H1 (cell line): ENCODE data around the gene BIN1. TPM values are rescaled to one million over a fixed set of nuclear protein-coding genes. Genes with fewer than 3 reads are reported as not detected.

Experiments
- CTCF ChIA-PET: fragments of 300-600 bp; sonication (Branson Sonifier 250); formaldehyde crosslinking; loops from one replicate; lab custom pipeline; 2021; ENCODE audit not compliant: partially characterized antibody; lab: Charles Lee
- POLR2A ChIA-PET: fragments of 300-600 bp; sonication (Branson Sonifier 250); formaldehyde crosslinking; loops from one replicate; lab custom pipeline; 2021; ENCODE audit warnings: inconsistent platforms; ENCODE audit not compliant: partially characterized antibody; lab: Charles Lee
- DNase-seq, 2 experiments: peaks; one replicate each; pipeline versions ENCODE4 v3.0.0 to v3.0.0-alpha.2; 2010 to 2022; ENCODE audit warnings: low spot score in 2 of 2, low read depth in 1 of 2, mixed read lengths in 1 of 2
- FAIRE-seq: peaks from 2 replicates; lab custom pipeline; 2011; peaks lifted over from hg19 to GRCh38; lab: Jason Lieb, UNC
- H2AFZ ChIP-seq: 2 replicates; pipeline ENCODE4 v1.8.1; 2012; ENCODE audit warnings: low read length, inconsistent platforms
- H2AK5ac ChIP-seq: 2 replicates; pipeline ENCODE4 v1.6.1; 2013; ENCODE audit warnings: low read depth, low read length
- H2BK120ac ChIP-seq: replicated peaks from 2 replicates; pipeline ENCODE3; 2013; ENCODE audit warnings: low read depth, low read length, inconsistent platforms
- H2BK12ac ChIP-seq: 2 replicates; pipeline ENCODE4 v1.6.1; 2013; ENCODE audit warnings: low read depth, low read length
- H2BK15ac ChIP-seq: 2 replicates; pipeline ENCODE4 v1.6.1; 2013; ENCODE audit warnings: low read length
- H2BK20ac ChIP-seq: 2 replicates; pipeline ENCODE4 v1.6.1; 2013; ENCODE audit warnings: low read length
- H2BK5ac ChIP-seq: 2 replicates; pipeline ENCODE4 v1.6.1; 2013; ENCODE audit warnings: low read depth, low read length
- H3K14ac ChIP-seq: 2 replicates; pipeline ENCODE4 v1.6.1; 2013; ENCODE audit warnings: inconsistent platforms; ENCODE audit not compliant: insufficient read length
- H3K18ac ChIP-seq: 2 replicates; pipeline ENCODE4 v1.6.1; 2013; ENCODE audit warnings: low read length; ENCODE audit errors: extremely low read depth
- H3K23ac ChIP-seq: 2 replicates; pipeline ENCODE4 v1.6.1; 2013; ENCODE audit warnings: inconsistent platforms; ENCODE audit not compliant: insufficient read length
- H3K23me2 ChIP-seq: 2 replicates; pipeline ENCODE4 v1.6.1; 2013; ENCODE audit warnings: low read depth, low read length
- H3K27ac ChIP-seq: 2 replicates; pipeline ENCODE4 v1.6.1; 2011; ENCODE audit warnings: low read depth, low read length, inconsistent platforms
- H3K27me3 ChIP-seq, 4 experiments: replicated peaks in 1 of 4; 1 replicate in 1 of 4; 2 replicates in 3 of 4; pipeline versions ENCODE4 v1.6.1 to v1.8.1; 2011 to 2013; ENCODE audit warnings: low read length in 3 of 4, mild to moderate bottlenecking in 3 of 4, inconsistent platforms in 2 of 4, mixed read lengths in 2 of 4, moderate library complexity in 1 of 4; ENCODE audit not compliant: control insufficient read depth in 3 of 4, insufficient read depth in 3 of 4; ENCODE audit errors: extremely low read depth in 1 of 4
- H3K36me3 ChIP-seq, 4 experiments: 2 replicates each; pipeline versions ENCODE4 v1.6.1 to v1.8.1; 2011 to 2013; ENCODE audit warnings: mild to moderate bottlenecking in 4 of 4, low read length in 3 of 4, moderate library complexity in 2 of 4, control low read depth in 1 of 4, inconsistent platforms in 1 of 4; ENCODE audit not compliant: insufficient read depth in 4 of 4, control insufficient read depth in 2 of 4
- H3K4ac ChIP-seq: replicated peaks from 2 replicates; pipeline ENCODE3; 2013; ENCODE audit warnings: low read length, low read depth, mixed read lengths, inconsistent platforms; ENCODE audit not compliant: insufficient read length
- H3K4me1 ChIP-seq, 4 experiments: replicated peaks in 1 of 4; 1 replicate in 1 of 4; 2 replicates in 3 of 4; pipeline versions ENCODE4 v1.6.1 to v1.8.1; 2011 to 2013; ENCODE audit warnings: low read length in 3 of 4, inconsistent platforms in 2 of 4, mixed read lengths in 1 of 4; ENCODE audit not compliant: insufficient read depth in 4 of 4, control insufficient read depth in 3 of 4
- H3K4me2 ChIP-seq, 2 experiments: 2 replicates each; pipeline versions ENCODE4 v1.6.1 to v1.8.1; 2011 to 2013; ENCODE audit warnings: low read depth in 2 of 2, low read length in 2 of 2, control low read depth in 1 of 2, inconsistent platforms in 1 of 2, mild to moderate bottlenecking in 1 of 2; ENCODE audit not compliant: insufficient read depth in 1 of 2
- H3K4me3 ChIP-seq, 4 experiments: fragments of 200-600, 300-600 bp in 1 of 4; sonication (generic), shearing (Covaris generic), sonication (Bioruptor Twin) in 1 of 4; 2 replicates each; pipeline versions ENCODE4 v1.5.1 to v1.8.1; 2011 to 2016; ENCODE audit warnings: low read length in 4 of 4, low read depth in 3 of 4, control low read depth in 2 of 4, inconsistent platforms in 2 of 4, mild to moderate bottlenecking in 2 of 4, mixed read lengths in 1 of 4, moderate library complexity in 1 of 4; ENCODE audit not compliant: insufficient read depth in 2 of 4; ENCODE audit errors: extremely low read depth in 1 of 4
- H3K56ac ChIP-seq: replicated peaks from 2 replicates; pipeline ENCODE3; 2013; ENCODE audit warnings: low read depth, mild to moderate bottlenecking, mixed read lengths, low read length, inconsistent platforms; ENCODE audit not compliant: insufficient read length
- H3K79me1 ChIP-seq: 2 replicates; pipeline ENCODE4 v1.6.1; 2013; ENCODE audit warnings: low read depth, low read length, control low read depth
- H3K79me2 ChIP-seq, 2 experiments: 2 replicates each; pipeline versions ENCODE4 v1.6.1 to v1.8.1; 2012 to 2013; ENCODE audit warnings: low read length in 2 of 2, mild to moderate bottlenecking in 2 of 2, inconsistent platforms in 1 of 2; ENCODE audit not compliant: insufficient read depth in 2 of 2, control insufficient read depth in 1 of 2
- H3K9ac ChIP-seq, 4 experiments: replicated peaks in 1 of 4; 1 replicate in 1 of 4; 2 replicates in 3 of 4; pipeline versions ENCODE4 v1.6.1 to v1.8.1; 2011 to 2013; ENCODE audit warnings: low read depth in 3 of 4, low read length in 3 of 4, control low read depth in 2 of 4, mild to moderate bottlenecking in 2 of 4, moderate library complexity in 2 of 4, inconsistent platforms in 1 of 4; ENCODE audit errors: extremely low read depth in 1 of 4
- H3K9me3 ChIP-seq, 2 experiments: 2 replicates each; pipeline versions ENCODE4 v1.6.1 to v1.8.1; 2012 to 2013; ENCODE audit warnings: mild to moderate bottlenecking in 2 of 2, moderate library complexity in 2 of 2, control low read depth in 1 of 2, inconsistent platforms in 1 of 2, low read depth in 1 of 2, low read length in 1 of 2, mixed read lengths in 1 of 2; ENCODE audit not compliant: insufficient read depth in 2 of 2
- H4K20me1 ChIP-seq, 2 experiments: replicated peaks in 1 of 2; 2 replicates each; pipeline versions ENCODE3 to v1.8.1; 2011 to 2013; ENCODE audit warnings: inconsistent platforms in 2 of 2, low read length in 2 of 2, mild to moderate bottlenecking in 1 of 2; ENCODE audit not compliant: insufficient read depth in 2 of 2, control insufficient read depth in 1 of 2
- H4K5ac ChIP-seq: 2 replicates; pipeline ENCODE4 v1.6.1; 2013; ENCODE audit warnings: low read length, low read depth, mixed read lengths, inconsistent platforms; ENCODE audit not compliant: insufficient read length
- H4K8ac ChIP-seq: 2 replicates; pipeline ENCODE4 v1.8.0; 2013; ENCODE audit warnings: mild to moderate bottlenecking, moderate library complexity, low read length, inconsistent platforms; ENCODE audit not compliant: insufficient read depth; ENCODE audit errors: extremely low read depth
- H4K91ac ChIP-seq: replicated peaks from 2 replicates; pipeline ENCODE3; 2013; ENCODE audit warnings: low read length, mixed read lengths, inconsistent platforms; ENCODE audit not compliant: insufficient read length
- JUN ChIP-seq: IDR thresholded peaks from 2 replicates; pipeline ENCODE4 v1.6.1; 2011; ENCODE audit warnings: low read depth, mild to moderate bottlenecking, improper control_type of control experiment, low read length
- RNF2 ChIP-seq: fragments of 200-900, 300-1000 bp; sonication (generic); IDR thresholded peaks from 2 replicates; pipeline ENCODE4 v1.7.1; 2016; ENCODE audit warnings: borderline replicate concordance, low read depth, mild to moderate bottlenecking, antibody characterized with exemption, low read length; ENCODE audit not compliant: poor library complexity, severe bottlenecking; ENCODE audit errors: missing control alignments
- WGBS, 2 experiments: shearing (Covaris generic) in 1 of 2; methylation state at CpG; one replicate each; pipeline versions ENCODE4 v1.1.6 to v1.1.7; 2013 to 2015; ENCODE audit warnings: low lambda C conversion rate in 2 of 2, mixed read lengths in 2 of 2, inconsistent platforms in 1 of 2, low coverage in 1 of 2, missing lambda C conversion rate in 1 of 2; ENCODE audit not compliant: insufficient replicate concordance in 2 of 2, insufficient coverage in 1 of 2, insufficient read length in 1 of 2; ENCODE audit errors: extremely low coverage in 1 of 2, missing lambda C conversion rate in 1 of 2; 5-methylcytosine and 5-hydroxymethylcytosine counted together
- polyA plus RNA-seq, 7 experiments: library from polyadenylated mRNA; depleted of rRNA in 3 of 7; stranded (reverse) in 5 of 7; unstranded in 2 of 7; fragments of >200 nt in 5 of 7; fragments of 200-250 nt in 2 of 7; gene quantifications; 1 replicate in 5 of 7; 2 replicates in 1 of 7; 4 replicates in 1 of 7; pipeline versions ENCODE4 v1.2.1 to v1.2.3, GENCODE V29; 2011 to 2013; ENCODE audit warnings: missing spikeins in 2 of 7, mixed read lengths in 2 of 7
- total RNA-seq: library from RNA; stranded (reverse); fragmentation: NEBNext Ultra II Directional; extraction: Animal tissue kit (Norgen Biotek cat#: 25700); gene quantifications from 2 replicates; pipeline ENCODE4 v1.2.1, GENCODE V29; 2021

BIN1 gene
- total and polyA plus RNA-seq, 2 of the 8 experiments (the other 6 are each of a cell fraction or from before 2014, with no cell fraction given) = 23.6 to 35.6 TPM

DNA sequence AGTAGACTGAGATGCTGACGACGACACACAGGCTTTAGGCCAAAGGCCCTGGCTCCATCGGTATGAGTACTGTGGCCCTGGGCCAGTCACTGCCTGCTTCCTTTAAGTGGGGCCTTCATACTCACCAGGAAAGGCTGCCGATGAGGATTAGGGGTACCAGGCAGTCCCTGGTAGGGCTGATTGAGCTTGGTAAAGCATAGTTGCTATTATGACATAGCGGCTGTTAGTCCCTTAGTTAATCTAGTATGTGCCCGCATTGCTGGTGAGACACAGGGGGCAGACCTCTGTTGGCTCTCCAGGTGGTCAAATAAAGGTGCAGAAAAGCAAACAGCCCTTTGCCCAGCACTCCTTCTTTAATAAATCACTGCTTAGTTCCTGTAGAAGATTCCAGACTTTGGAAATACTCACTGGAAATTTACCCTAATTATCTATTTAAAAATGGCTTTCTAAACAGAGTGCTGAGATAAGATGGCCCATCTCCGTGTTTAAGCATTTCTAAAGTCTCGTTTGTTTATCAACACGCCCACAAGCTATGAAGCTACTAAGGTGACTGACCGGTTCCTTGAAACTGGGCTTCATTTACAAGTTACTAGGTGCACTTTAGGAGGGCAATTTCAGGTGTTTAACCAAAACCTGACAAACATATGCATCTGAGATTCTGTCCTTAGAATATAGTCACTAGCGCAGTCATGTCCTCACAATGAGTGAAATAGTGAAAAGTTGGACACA, 8.7 kb upstream of the BIN1 start:
- Histone ChIP-seq H3K9ac (no peak overlapping the region), H2AK5ac (no peak overlapping the region), H3K56ac (no peak overlapping the region), H3K4me3 (no peak overlapping the region), H4K91ac (no peak overlapping the region), H3K4ac (no peak overlapping the region), H3K4me1 (no peaks in the 10 kb centered on the region), H2BK120ac (no peak overlapping the region), H3K14ac (no peak overlapping the region), H4K8ac (no peak overlapping the region), H3K23ac (no peak overlapping the region), H4K5ac (no peak overlapping the region), H2AFZ (no peak overlapping the region), H3K79me1 (no peaks in the 10 kb centered on the region), H3K4me2 (no peak overlapping the region), H3K79me2 (no peaks in the 10 kb centered on the region), H2BK5ac (no peak overlapping the region), H2BK12ac (no peak overlapping the region), H3K27ac (no peak overlapping the region), H3K36me3 (no peaks in the 10 kb centered on the region), H2BK20ac (no peak overlapping the region), H3K23me2 (no peaks in the 10 kb centered on the region), H3K27me3 (0 out of 7 replicates have a peak, but pooled peaks cover 0 to 3% (median 0%) of the 10 kb centered on the region in 4 experiments), H3K9me3 (peaks cover 2 to 5% of the 10 kb centered on the region in 2 experiments; a peak in 2 of 4 replicates), H3K18ac (no peak overlapping the region), H2BK15ac (no peak overlapping the region), H4K20me1 (no peaks in the 10 kb centered on the region)
- ChIA-PET CTCF (interaction anchor here (1.2 to 2.0 kb wide), 3 partner anchors 10 to 48 kb away, joined by 3 to 8 read pairs (median 5); no protein-coding TSS in a partner anchor), POLR2A (interaction anchor here (1.3 kb wide), 1 partner anchor 9 kb away, joined by 3 read pairs; the partner anchor contains the start of gene BIN1)
- DNase-seq (no peak), FAIRE-seq (no peak)
- WGBS, 2 experiments = 90% methylated on average over 11 of the region's 11 CpGs; no CpG with 5 or more reads in 1 of the 2 experiments
- TF ChIP-seq RNF2 (no peak), JUN (no peak)
